Endothelial cell of umbilical vein (primary cell): ENCODE measurements around the gene UNC119.

Experiments used
- POLR2AphosphoS5 ChIP-seq: IDR thresholded peaks from 2 replicates; pipeline ENCODE4 v1.6.1; 2012; ENCODE audit warnings: low read depth, mild to moderate bottlenecking, control low read depth, low read length, moderate library complexity; ENCODE audit not compliant: insufficient read depth
- TF ChIP-seq, protein P1 (sequence below), 2 donors: IDR thresholded peaks; 1 replicate in 1 of 2; 2 replicates in 1 of 2; pipeline ENCODE4 v1.5.1; 2011; ENCODE audit warnings: low read length in 2 of 2, mild to moderate bottlenecking in 2 of 2, moderate library complexity in 2 of 2, control low read depth in 1 of 2, inconsistent platforms in 1 of 2, low read depth in 1 of 2; ENCODE audit not compliant: insufficient read depth in 1 of 2; ENCODE audit errors: extremely low read depth in 1 of 2

DNA sequence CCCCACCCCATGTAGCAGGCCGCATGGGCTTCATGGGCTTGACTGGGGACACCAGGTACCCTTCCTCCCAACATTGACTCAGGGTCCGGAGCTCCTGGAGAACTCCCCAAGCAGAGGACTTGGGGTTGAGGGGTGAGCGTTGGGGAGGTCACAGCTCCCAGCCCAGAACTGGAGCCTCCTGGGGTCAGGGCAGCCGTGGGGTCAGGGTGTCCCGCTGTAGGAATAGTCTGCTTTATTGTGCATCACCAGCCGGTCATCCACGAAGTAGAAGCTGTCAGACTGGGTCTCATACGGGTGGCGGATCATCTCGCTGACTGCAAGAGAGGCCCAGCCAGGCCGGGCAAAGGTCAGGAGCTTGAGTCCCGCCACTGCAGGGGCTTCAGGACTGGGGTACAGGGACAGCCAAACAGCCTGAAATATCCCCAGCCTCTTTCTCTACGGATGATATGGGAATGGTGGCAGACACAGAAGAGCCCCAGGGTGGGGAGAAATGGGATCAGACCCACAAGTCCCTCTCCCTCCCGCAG lies 5.3 kb downstream of the UNC119 start:
- TF ChIP-seq, protein P1, sequence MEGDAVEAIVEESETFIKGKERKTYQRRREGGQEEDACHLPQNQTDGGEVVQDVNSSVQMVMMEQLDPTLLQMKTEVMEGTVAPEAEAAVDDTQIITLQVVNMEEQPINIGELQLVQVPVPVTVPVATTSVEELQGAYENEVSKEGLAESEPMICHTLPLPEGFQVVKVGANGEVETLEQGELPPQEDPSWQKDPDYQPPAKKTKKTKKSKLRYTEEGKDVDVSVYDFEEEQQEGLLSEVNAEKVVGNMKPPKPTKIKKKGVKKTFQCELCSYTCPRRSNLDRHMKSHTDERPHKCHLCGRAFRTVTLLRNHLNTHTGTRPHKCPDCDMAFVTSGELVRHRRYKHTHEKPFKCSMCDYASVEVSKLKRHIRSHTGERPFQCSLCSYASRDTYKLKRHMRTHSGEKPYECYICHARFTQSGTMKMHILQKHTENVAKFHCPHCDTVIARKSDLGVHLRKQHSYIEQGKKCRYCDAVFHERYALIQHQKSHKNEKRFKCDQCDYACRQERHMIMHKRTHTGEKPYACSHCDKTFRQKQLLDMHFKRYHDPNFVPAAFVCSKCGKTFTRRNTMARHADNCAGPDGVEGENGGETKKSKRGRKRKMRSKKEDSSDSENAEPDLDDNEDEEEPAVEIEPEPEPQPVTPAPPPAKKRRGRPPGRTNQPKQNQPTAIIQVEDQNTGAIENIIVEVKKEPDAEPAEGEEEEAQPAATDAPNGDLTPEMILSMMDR (IDR thresholded peaks at IDR 0.05; ENCODE audit: extremely low read depth in 1 of 2, insufficient read depth in 1 of 2, low read depth in 1 of 2, low read length in 2 of 2) = no peak
- no peak for TF ChIP-seq POLR2AphosphoS5
